WTC11 (cell line): ENCODE data around the gene SMIM20.

Experiments
- CREM ChIP-seq: sonication (generic); formaldehyde crosslinking; IDR thresholded peaks from 2 replicates; pipeline ENCODE4 v1.8.1; 2022; ENCODE audit warnings: mild to moderate bottlenecking, missing genetic modification reagents, moderate library complexity
- CTCF ChIP-seq: fragments of 200-600 bp; IDR thresholded peaks from 2 replicates; pipeline ENCODE4 v1.8.0; 2022; ENCODE audit warnings: antibody characterized with exemption
- FOXJ3 ChIP-seq: sonication (generic); formaldehyde crosslinking; IDR thresholded peaks from 2 replicates; pipeline ENCODE4 v1.9.0; 2021; ENCODE audit warnings: missing genetic modification reagents, mild to moderate bottlenecking, borderline replicate concordance
- FOXK1 ChIP-seq: sonication (generic); formaldehyde crosslinking; IDR thresholded peaks from 2 replicates; pipeline ENCODE4 v1.8.0; 2022; ENCODE audit warnings: mild to moderate bottlenecking, moderate library complexity, missing genetic modification reagents
- KAT7 ChIP-seq: sonication (generic); formaldehyde crosslinking; IDR thresholded peaks from 2 replicates; pipeline ENCODE4 v1.8.1; 2023; ENCODE audit warnings: missing genetic modification reagents, mild to moderate bottlenecking, borderline replicate concordance
- NR2C2 ChIP-seq: sonication (generic); formaldehyde crosslinking; IDR thresholded peaks from 2 replicates; pipeline ENCODE4 v1.8.0; 2022; ENCODE audit warnings: mild to moderate bottlenecking, missing genetic modification reagents
- NR3C1 ChIP-seq: sonication (generic); formaldehyde crosslinking; conservative IDR thresholded peaks from 2 replicates; pipeline ENCODE4 v1.8.1; 2023; ENCODE audit warnings: low read depth, mild to moderate bottlenecking, missing genetic modification reagents
- SMAD3 ChIP-seq: sonication (generic); formaldehyde crosslinking; IDR thresholded peaks from 2 replicates; pipeline ENCODE4 v1.8.0; 2022; ENCODE audit warnings: missing genetic modification reagents, mild to moderate bottlenecking, borderline replicate concordance
- SP1 ChIP-seq: sonication (generic); formaldehyde crosslinking; conservative IDR thresholded peaks from 2 replicates; pipeline ENCODE4 v1.8.1; 2022; ENCODE audit warnings: missing genetic modification reagents
- ZBTB21 ChIP-seq: sonication (generic); formaldehyde crosslinking; IDR thresholded peaks from 2 replicates; pipeline ENCODE4 v1.8.1; 2023; ENCODE audit warnings: mild to moderate bottlenecking, missing genetic modification reagents, borderline replicate concordance
- ZNF263 ChIP-seq: sonication (generic); formaldehyde crosslinking; IDR thresholded peaks from 2 replicates; pipeline ENCODE4 v1.8.1; 2022; ENCODE audit warnings: low read depth, mild to moderate bottlenecking, moderate library complexity, missing genetic modification reagents
- ZNF423 ChIP-seq: fragments of 250-450 bp; sonication (Bioruptor Pico); IDR thresholded peaks from 2 replicates; pipeline ENCODE4 v2.1.2; 2022; ENCODE audit warnings: mild to moderate bottlenecking, moderate library complexity

- TF ChIP-seq CTCF (no peak), FOXJ3 (no peak), SP1 (CRISPR knock-in tag) (no peak), ZBTB21 (CRISPR knock-in tag) (no peak), ZNF263 (CRISPR knock-in tag) (no peak), NR2C2 (no peak), KAT7 (CRISPR knock-in tag) (no peak), ZNF423 (CRISPR knock-in tag) (no peak), CREM (CRISPR knock-in tag) (no peak), FOXK1 (no peak), SMAD3 (CRISPR knock-in tag) (no peak), NR3C1 (CRISPR knock-in tag) (no peak)
Observed at GRCh38 chr4:25943805-25944204, 29.8 kb downstream of the SMIM20 start.
